Nephron (organoid): ENCODE results near the gene RNF223.
"Not testable (repeated sequence)": the region's sequence is repeated elsewhere in the genome, so short reads cannot be mapped to it uniquely, and the experiment has no call there.

Experiments
- H3K27ac Mint-ChIP-seq, 3 experiments: 2 replicates each; pipeline ENCODE4 v1.8.0; 2020; ENCODE audit warnings: mixed read lengths in 3 of 3, mild to moderate bottlenecking in 2 of 3, moderate library complexity in 1 of 3
- H3K27me3 Mint-ChIP-seq: 2 replicates; pipeline ENCODE4 v1.8.0; 2021; ENCODE audit warnings: low read depth, mild to moderate bottlenecking, moderate library complexity, mixed read lengths
- H3K36me3 Mint-ChIP-seq: 2 replicates; pipeline ENCODE4 v1.8.0; 2020; ENCODE audit warnings: low read depth, mixed read lengths
- H3K4me1 Mint-ChIP-seq: 2 replicates; pipeline ENCODE4 v1.8.0; 2020; ENCODE audit warnings: mixed read lengths
- H3K4me3 Mint-ChIP-seq, 3 experiments: 2 replicates each; pipeline ENCODE4 v1.8.0; 2020; ENCODE audit warnings: mild to moderate bottlenecking in 3 of 3, mixed read lengths in 3 of 3, moderate library complexity in 2 of 3
- H3K9me3 Mint-ChIP-seq: 2 replicates; pipeline ENCODE4 v1.8.0; 2020; ENCODE audit warnings: mixed read lengths
- TF ChIP-seq, protein P1 (sequence below), 3 experiments: fragments of 200-600 bp; sonication (generic); IDR thresholded peaks; one replicate each; pipeline ENCODE4 v1.5.0; 2021; ENCODE audit warnings: antibody characterized with exemption in 3 of 3; ENCODE audit not compliant: unreplicated experiment in 3 of 3

RNF223 gene

DNA sequence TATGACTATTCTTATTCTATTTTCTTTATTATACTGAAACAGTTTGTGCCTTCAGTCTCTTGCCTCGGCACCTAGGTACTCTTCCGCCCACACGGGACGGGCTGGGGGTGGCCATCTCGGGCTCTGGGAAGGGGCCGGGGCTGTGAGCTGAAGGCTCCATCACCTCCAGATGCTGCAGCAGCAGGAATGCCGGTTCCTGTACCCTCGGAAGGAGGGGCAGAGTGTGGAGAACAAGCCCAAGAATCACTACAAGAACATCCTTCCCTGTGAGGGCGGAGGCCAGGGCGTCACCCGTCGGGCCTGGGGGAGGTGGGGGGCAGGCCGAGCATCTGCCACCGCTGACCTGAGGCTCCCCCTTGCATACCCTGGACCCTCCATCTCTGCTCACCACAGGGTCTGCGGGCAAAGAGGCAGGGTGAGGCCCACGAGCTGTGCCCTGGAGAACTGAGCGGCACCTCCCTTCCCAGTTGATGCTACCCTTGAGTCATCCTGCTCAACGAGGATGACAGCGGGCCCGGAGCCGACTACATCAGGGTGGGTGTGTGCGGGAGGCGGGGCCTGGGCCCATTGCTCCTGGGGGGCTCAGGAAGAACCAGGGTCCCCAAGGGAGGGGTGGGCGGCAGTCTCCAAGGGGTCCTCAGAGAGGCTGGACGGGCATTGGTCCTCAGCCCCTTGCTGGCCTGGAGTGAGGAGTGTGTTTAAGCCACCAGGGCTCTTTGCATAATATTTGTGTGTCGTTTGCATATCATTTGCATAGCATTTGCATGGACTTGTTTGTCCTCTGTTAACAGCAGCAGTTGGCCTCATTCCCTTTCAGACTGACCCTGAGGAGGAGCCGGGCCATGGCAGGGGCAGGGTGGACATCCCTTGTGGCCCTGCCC is 7.5 kb downstream of the RNF223 start:
- H3K4me1 Mint-ChIP-seq = peaks cover 6% of the 10 kb centered on the region
- H3K36me3 Mint-ChIP-seq = no peaks in the 10 kb centered on the region
- H3K4me3 Mint-ChIP-seq = peak overlapping the region in 1 of 3 experiments; percentile 41
- H3K27me3 Mint-ChIP-seq = peaks cover 52% of the 10 kb centered on the region
- TF ChIP-seq, protein P1, sequence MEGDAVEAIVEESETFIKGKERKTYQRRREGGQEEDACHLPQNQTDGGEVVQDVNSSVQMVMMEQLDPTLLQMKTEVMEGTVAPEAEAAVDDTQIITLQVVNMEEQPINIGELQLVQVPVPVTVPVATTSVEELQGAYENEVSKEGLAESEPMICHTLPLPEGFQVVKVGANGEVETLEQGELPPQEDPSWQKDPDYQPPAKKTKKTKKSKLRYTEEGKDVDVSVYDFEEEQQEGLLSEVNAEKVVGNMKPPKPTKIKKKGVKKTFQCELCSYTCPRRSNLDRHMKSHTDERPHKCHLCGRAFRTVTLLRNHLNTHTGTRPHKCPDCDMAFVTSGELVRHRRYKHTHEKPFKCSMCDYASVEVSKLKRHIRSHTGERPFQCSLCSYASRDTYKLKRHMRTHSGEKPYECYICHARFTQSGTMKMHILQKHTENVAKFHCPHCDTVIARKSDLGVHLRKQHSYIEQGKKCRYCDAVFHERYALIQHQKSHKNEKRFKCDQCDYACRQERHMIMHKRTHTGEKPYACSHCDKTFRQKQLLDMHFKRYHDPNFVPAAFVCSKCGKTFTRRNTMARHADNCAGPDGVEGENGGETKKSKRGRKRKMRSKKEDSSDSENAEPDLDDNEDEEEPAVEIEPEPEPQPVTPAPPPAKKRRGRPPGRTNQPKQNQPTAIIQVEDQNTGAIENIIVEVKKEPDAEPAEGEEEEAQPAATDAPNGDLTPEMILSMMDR (IDR thresholded peaks at IDR 0.05; ENCODE audit: unreplicated experiment in 3 of 3) = no peak
- no peak overlapping the region for H3K27ac Mint-ChIP-seq
- H3K9me3 Mint-ChIP-seq = no peaks in the 10 kb centered on the region

DNA sequence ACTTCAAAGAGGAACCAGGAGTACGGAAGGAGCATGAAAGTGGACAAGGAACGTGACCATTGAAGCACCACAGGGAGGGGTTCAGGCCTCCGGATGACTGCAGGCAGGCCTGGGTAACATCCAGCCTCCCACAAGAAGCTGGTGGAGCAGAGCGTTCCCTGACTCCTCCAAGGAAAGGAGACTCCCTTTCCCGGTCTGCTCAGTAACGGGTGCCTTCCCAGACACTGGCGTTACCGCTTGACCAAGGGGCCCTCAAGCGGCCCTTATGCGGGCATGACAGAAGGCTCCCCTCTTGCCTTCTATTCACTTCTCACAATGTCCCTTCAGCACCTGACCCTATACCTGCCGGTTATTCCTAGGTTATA is 8.2 kb downstream of the RNF223 start:
- not testable (repeated sequence) for H3K4me1 Mint-ChIP-seq, H3K9me3 Mint-ChIP-seq, H3K36me3 Mint-ChIP-seq, H3K27ac Mint-ChIP-seq
- peak overlapping the region in 2 of 3 experiments; percentile 8 to 20 for H3K4me3 Mint-ChIP-seq
- H3K27me3 Mint-ChIP-seq = peaks cover 59% of the 10 kb centered on the region

DNA sequence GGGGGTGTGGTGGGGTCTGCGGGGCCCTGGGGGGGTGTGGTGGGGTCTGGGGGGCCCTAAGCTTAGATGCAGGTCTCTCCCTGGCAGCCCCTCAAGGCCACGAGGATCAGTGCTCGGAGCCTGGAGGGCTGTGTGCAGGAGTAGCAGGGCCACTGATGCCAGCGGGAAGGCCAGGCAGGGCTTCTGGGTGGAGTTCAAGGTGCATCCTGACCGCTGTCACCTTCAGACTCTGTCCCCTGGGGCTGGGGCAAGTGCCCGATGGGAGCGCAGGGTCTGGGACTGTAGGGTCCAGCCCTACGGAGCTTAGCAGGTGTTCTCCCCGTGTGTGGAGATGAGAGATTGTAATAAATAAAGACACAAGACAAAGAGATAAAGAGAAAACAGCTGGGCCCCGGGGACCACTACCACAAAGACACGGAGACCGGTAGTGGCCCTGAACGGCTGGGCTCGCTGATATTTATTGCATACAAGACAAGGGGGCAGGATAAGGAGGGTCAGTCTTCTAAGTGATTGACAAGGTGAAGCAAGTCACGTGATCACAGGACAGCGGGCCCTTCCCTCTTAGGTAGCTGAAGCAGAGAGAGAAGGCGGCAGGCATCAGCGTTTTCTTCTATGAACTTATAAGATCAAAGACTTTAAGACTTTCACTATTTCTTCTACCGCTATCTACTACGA is 8.7 kb downstream of the RNF223 start:
- Mint-ChIP-seq H3K4me1 (peaks cover 6% of the 10 kb centered on the region), H3K36me3 (no peaks in the 10 kb centered on the region), H3K9me3 (no peaks in the 10 kb centered on the region), H3K27ac (no peak overlapping the region), H3K27me3 (peaks cover 64% of the 10 kb centered on the region), H3K4me3 (peak overlapping the region; percentile 8 to 48 (median 20))
- TF ChIP-seq, protein P1 (IDR thresholded peaks at IDR 0.05; ENCODE audit: unreplicated experiment in 3 of 3) = no peak

DNA sequence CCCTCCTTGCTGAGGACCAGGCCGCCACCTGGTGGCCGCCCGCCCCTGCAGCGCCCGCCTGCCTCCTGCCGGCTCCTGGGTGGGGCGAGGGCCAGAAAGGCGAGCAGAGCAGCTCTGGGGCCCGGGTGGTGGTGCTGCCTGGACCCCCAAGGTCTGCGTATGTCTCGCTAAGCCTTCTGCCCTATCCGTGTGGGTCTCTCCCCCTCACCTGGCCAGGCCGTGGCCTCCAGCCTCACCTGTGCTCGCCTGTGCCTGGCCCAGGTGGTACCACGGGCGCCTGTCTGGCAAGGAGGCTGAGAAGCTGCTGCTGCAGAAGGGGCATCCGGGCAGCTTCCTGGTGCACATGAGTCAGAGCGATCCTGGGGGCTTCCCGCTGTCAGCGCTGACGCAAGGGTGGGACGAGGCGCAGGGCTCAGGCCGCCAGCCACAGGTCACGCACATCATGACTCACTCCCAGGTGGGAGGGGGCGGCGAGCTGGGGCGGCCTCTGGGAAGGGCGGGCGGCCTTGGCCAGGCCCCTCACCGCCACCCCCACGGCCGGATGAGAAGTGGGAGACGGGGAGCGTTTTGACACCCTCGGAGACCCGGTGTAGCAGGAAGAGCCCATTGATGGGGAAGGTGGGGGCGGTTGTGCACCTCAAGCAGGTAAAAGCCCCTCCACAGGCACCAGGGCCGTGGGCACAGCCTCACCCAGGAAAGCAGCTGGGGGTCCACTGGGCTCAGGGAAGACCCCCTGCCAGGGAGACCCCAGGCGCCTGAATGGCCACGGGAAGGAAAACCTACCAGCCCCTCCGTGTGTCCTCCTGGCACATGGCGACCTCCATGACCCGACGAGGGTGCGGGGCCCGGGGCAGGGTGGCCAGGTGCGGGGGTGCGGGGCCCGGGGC is 9.9 kb downstream of the RNF223 start:
- Mint-ChIP-seq H3K9me3 (no peaks in the 10 kb centered on the region), H3K27me3 (peaks cover 65% of the 10 kb centered on the region), H3K27ac (no peak overlapping the region), H3K36me3 (no peaks in the 10 kb centered on the region), H3K4me1 (peaks cover 6% of the 10 kb centered on the region), H3K4me3 (no peak overlapping the region)
- TF ChIP-seq, protein P1 (IDR thresholded peaks at IDR 0.05; ENCODE audit: unreplicated experiment in 3 of 3) = peak; percentile 81 to 94 (median 89)

DNA sequence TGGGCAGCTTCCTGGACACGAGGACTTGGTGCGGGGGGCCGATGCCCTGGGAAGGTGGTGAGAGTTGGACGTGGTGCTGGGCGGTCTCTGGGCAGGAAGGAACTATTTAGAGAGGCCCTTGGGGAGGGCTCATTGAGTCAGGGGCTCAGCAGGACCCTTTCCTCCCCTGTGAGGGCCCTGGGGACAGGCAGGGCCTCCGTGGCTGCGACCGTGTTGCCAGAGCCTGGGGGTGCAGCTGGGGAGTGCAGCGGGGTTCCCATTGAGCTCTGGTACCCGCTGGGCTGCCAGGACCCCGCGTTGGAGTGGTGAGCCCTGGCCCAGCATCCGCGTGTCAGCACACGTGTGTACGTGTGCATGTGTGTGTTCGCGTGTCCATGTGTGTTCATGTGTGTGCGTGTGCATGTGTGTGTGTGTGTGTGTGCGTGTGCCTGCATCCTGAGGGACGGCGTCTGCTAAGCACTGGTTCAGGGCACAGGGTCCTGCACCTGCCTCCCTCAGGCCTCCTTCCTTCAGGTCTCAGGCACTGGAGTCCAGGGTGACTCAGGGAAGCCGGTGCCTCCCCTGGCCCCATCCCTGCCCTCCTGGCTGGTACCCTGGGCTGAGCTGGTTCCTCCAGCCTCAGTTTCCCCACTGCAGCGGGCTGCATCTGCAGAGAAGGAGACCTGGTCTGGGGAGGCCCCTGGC is 10.7 kb downstream of the RNF223 start:
- no peak overlapping the region for H3K4me3 Mint-ChIP-seq
- peaks cover 6% of the 10 kb centered on the region for H3K4me1 Mint-ChIP-seq
- peaks cover 71% of the 10 kb centered on the region for H3K27me3 Mint-ChIP-seq
- TF ChIP-seq, protein P1 (IDR thresholded peaks at IDR 0.05; ENCODE audit: unreplicated experiment in 3 of 3) = no peak
- H3K36me3 Mint-ChIP-seq = no peaks in the 10 kb centered on the region
- no peaks in the 10 kb centered on the region for H3K9me3 Mint-ChIP-seq
- no peak overlapping the region for H3K27ac Mint-ChIP-seq
